ENCODE measurements around the gene PI4KA. TPM values are rescaled to one million over a fixed set of nuclear protein-coding genes. Genes with fewer than 3 reads are reported as not detected.

Gene PI4KA
- total RNA-seq, 4 donors from 2014 or later, result 62.1 to 97.2 (median 86.9) TPM

GRCh38 chr22:20749453-20749852 lies 109.2 kb downstream of the PI4KA start:
- ATAC-seq (ENCODE audit: low FRiP score) (no peak), DNase-seq (ENCODE audit: low spot score) (no peak)

GRCh38 chr22:20748731-20749428 lies 109.7 kb downstream of the PI4KA start:
- ATAC-seq (ENCODE audit: low FRiP score) (no peak), DNase-seq (ENCODE audit: low spot score) (no peak)
- TF ChIP-seq CTCF (IDR thresholded peaks at IDR 0.05), result no peak

More at GRCh38 chr22:20749453-20749852, 109.2 kb downstream of the PI4KA start:
- no peak for TF ChIP-seq CTCF (IDR thresholded peaks at IDR 0.05)

GRCh38 chr22:20748082-20748481 lies 110.5 kb downstream of the PI4KA start:
- ATAC-seq (ENCODE audit: low FRiP score), result no peak
- no peak for TF ChIP-seq CTCF (IDR thresholded peaks at IDR 0.05)
- DNase-seq (ENCODE audit: low spot score), result no peak

- DNase-seq (ENCODE audit: low spot score), result no peak
- ATAC-seq (ENCODE audit: low FRiP score), result no peak
- TF ChIP-seq CTCF (IDR thresholded peaks at IDR 0.05), result no peak
Measured at GRCh38 chr22:20747223-20747622, 111.4 kb downstream of the PI4KA start.

GRCh38 chr22:20746431-20747189 lies 112.0 kb downstream of the PI4KA start:
- TF ChIP-seq CTCF (IDR thresholded peaks at IDR 0.05), result no peak
- DNase-seq (ENCODE audit: low spot score), result no peak
- ATAC-seq (ENCODE audit: low FRiP score), result no peak

GRCh38 chr22:20745119-20745518 lies 113.5 kb downstream of the PI4KA start:
- no peak for ATAC-seq (ENCODE audit: low FRiP score)

More at GRCh38 chr22:20745119-20745518, 113.5 kb downstream of the PI4KA start:
- TF ChIP-seq CTCF (IDR thresholded peaks at IDR 0.05), result no peak
- DNase-seq (ENCODE audit: low spot score), result no peak

Measured in omental fat pad (tissue), 4 donors.